Right lung (tissue), 5 donors: ENCODE data around the gene SPIRE1. TPM values are rescaled to one million over a fixed set of nuclear protein-coding genes. Genes with fewer than 3 reads are reported as not detected.
"Not testable (repeated sequence)": the region's sequence is repeated elsewhere in the genome, so short reads cannot be mapped to it uniquely, and the experiment has no call there.

Source experiments
- DNase-seq, 2 donors: peaks; one replicate each; pipeline ENCODE4 v3.0.0-alpha.2; 2013
- polyA plus RNA-seq, 5 donors: library from polyadenylated mRNA; unstranded; fragments of 120-200 nt; gene quantifications; one replicate each; pipeline versions ENCODE4 v1.2.1 to v1.2.3, GENCODE V29; 2013; ENCODE audit warnings: inconsistent platforms in 1 of 5, low replicate concordance in 1 of 5; ENCODE audit not compliant: insufficient read length in 5 of 5, insufficient read depth in 1 of 5

Gene SPIRE1
- polyA plus RNA-seq, 5 donors, result 11.2 to 15.2 (median 14.3) TPM

- no peak for DNase-seq
Measured at GRCh38 chr18:12651651-12652050, 6.3 kb downstream of the SPIRE1 start.

- no peak for DNase-seq
Measured at GRCh38 chr18:12647773-12648172, 10.1 kb downstream of the SPIRE1 start.

GRCh38 chr18:12645751-12646203 is 12.1 kb downstream of the SPIRE1 start:
- DNase-seq, result peak in 1 of 2 donors; percentile 35

GRCh38 chr18:12645254-12645653 is 12.7 kb downstream of the SPIRE1 start:
- no peak for DNase-seq

GRCh38 chr18:12643756-12644155 is 14.2 kb downstream of the SPIRE1 start:
- DNase-seq, result not testable (repeated sequence)

- DNase-seq, result no peak
Measured at GRCh38 chr18:12640881-12641200, 17.1 kb downstream of the SPIRE1 start.

GRCh38 chr18:12639990-12640880 is 17.7 kb downstream of the SPIRE1 start:
- no peak for DNase-seq

- DNase-seq, result no peak
Measured at GRCh38 chr18:12638644-12639124, 19.2 kb downstream of the SPIRE1 start.

GRCh38 chr18:12637901-12638643 is 19.8 kb downstream of the SPIRE1 start:
- DNase-seq, result no peak

GRCh38 chr18:12637393-12637792 is 20.5 kb downstream of the SPIRE1 start:
- no peak for DNase-seq

GRCh38 chr18:12631831-12632477 is 26.0 kb downstream of the SPIRE1 start:
- DNase-seq, result no peak

- DNase-seq, result no peak
Measured at GRCh38 chr18:12630136-12630535, 27.8 kb downstream of the SPIRE1 start.

GRCh38 chr18:12628706-12629702 is 28.9 kb downstream of the SPIRE1 start:
- DNase-seq, result no peak

GRCh38 chr18:12627199-12627598 is 30.7 kb downstream of the SPIRE1 start:
- not testable (repeated sequence) for DNase-seq

- peak; percentile 31 to 53 for DNase-seq
Measured at GRCh38 chr18:12625241-12625640, 32.7 kb downstream of the SPIRE1 start.

GRCh38 chr18:12621742-12622306 is 36.1 kb downstream of the SPIRE1 start:
- DNase-seq, result no peak

- DNase-seq, result no peak
Measured at GRCh38 chr18:12615748-12616147, 42.2 kb downstream of the SPIRE1 start.

- DNase-seq, result no peak
Measured at GRCh38 chr18:12608301-12608700, 49.6 kb downstream of the SPIRE1 start.

- DNase-seq, result no peak
Measured at GRCh38 chr18:12606592-12607315, 51.2 kb downstream of the SPIRE1 start.

GRCh38 chr18:12604445-12605007 is 53.4 kb downstream of the SPIRE1 start:
- no peak for DNase-seq
